Muscle of leg (tissue), 11 donors: ENCODE data around the gene ECD. TPM values are rescaled to one million over a fixed set of nuclear protein-coding genes. Genes with fewer than 3 reads are reported as not detected.
"Not testable (repeated sequence)": the region's sequence is repeated elsewhere in the genome, so short reads cannot be mapped to it uniquely, and the experiment has no call there.

Experiments used
- DNase-seq: peaks from one replicate; pipeline ENCODE4 v3.0.0; 2013
- H3K27ac ChIP-seq: one replicate; pipeline ENCODE4 v1.5.1; 2013; ENCODE audit warnings: mild to moderate bottlenecking, low read length, control low read depth
- H3K27me3 ChIP-seq: one replicate; pipeline ENCODE4 v1.6.1; 2013; ENCODE audit warnings: low read length; ENCODE audit not compliant: control insufficient read depth, insufficient read depth
- H3K36me3 ChIP-seq: one replicate; pipeline ENCODE4 v1.6.1; 2013; ENCODE audit warnings: low read length; ENCODE audit not compliant: control insufficient read depth, insufficient read depth
- H3K4me1 ChIP-seq: one replicate; pipeline ENCODE4 v1.6.1; 2013; ENCODE audit warnings: low read length; ENCODE audit not compliant: control insufficient read depth, insufficient read depth
- H3K4me3 ChIP-seq: one replicate; pipeline ENCODE4 v1.5.1; 2013; ENCODE audit warnings: low read length, control low read depth
- H3K9me3 ChIP-seq: replicated peaks from 2 replicates; pipeline ENCODE4 v1.6.1; 2013; ENCODE audit warnings: low read depth, low read length; ENCODE audit not compliant: control insufficient read depth
- WGBS: methylation state at CpG from one replicate; pipeline ENCODE4 v1.1.5; 2013; ENCODE audit warnings: missing lambda C conversion rate; ENCODE audit not compliant: insufficient coverage; 5-methylcytosine and 5-hydroxymethylcytosine counted together
- polyA plus RNA-seq, 8 donors: library from polyadenylated mRNA; unstranded; fragments of 120-200 nt; gene quantifications; one replicate each; pipeline versions ENCODE4 v1.2.1 to v1.2.3, GENCODE V29; 2013; ENCODE audit warnings: inconsistent platforms in 1 of 8, low replicate concordance in 1 of 8; ENCODE audit not compliant: insufficient read length in 8 of 8, insufficient read depth in 1 of 8
- total RNA-seq: library from RNA; stranded (reverse); fragments of 120-200 nt; gene quantifications from one replicate; pipeline ENCODE4 v1.2.4, GENCODE V29; 2013

The ECD gene
- total and polyA plus RNA-seq, 9 donors = 20.3 to 24.2 (median 21.4) TPM

GRCh38 chr10:73110345-73110849 lies 57.4 kb downstream of the ECD start, which contains the start of gene NUDT13:
Gene NUDT13 (plus strand): TSS chr10:73110455. CDS start chr10:73114366, 3,911 bp downstream.
- WGBS = 0% methylated on average over 5 of the region's 5 CpGs
- peak; percentile 97 for DNase-seq
- Histone ChIP-seq H3K9me3 (peaks cover 2% of the 10 kb centered on the region), H3K4me3 (peak within 1 kb of the TSS; percentile 56), H3K27me3 (no peaks in the 10 kb centered on the region), H3K36me3 (peaks cover 16% of the 10 kb centered on the region), H3K4me1 (no peaks in the 10 kb centered on the region), H3K27ac (peak within 1 kb of the TSS; percentile 92)

GRCh38 chr10:73109248-73109652 lies 58.6 kb downstream of the ECD start:
- not testable (repeated sequence) for H3K27me3 ChIP-seq, H3K27ac ChIP-seq, H3K4me3 ChIP-seq, DNase-seq, H3K4me1 ChIP-seq, H3K9me3 ChIP-seq
- 80% methylated on average over 1 of the region's 4 CpGs for WGBS
- peaks cover 11% of the 10 kb centered on the region for H3K36me3 ChIP-seq

GRCh38 chr10:73106301-73106700 lies 61.5 kb downstream of the ECD start:
- Histone ChIP-seq H3K27me3 (no peaks in the 10 kb centered on the region), H3K4me3 (no peak overlapping the region), H3K9me3 (peaks cover 2% of the 10 kb centered on the region), H3K27ac (no peak overlapping the region), H3K36me3 (peaks cover 15% of the 10 kb centered on the region), H3K4me1 (no peaks in the 10 kb centered on the region)
- DNase-seq = no peak
- WGBS = no CpG with 5 or more reads among the region's 3 CpGs

- no peak overlapping the region for H3K4me3 ChIP-seq
- peak overlapping the region; percentile 23 for H3K27ac ChIP-seq
These were observed 68.7 kb downstream of the ECD start for GRCh38 chr10:73099141-73099540.

GRCh38 chr10:73097305-73097670 lies 70.5 kb downstream of the ECD start:
- Histone ChIP-seq H3K4me3 (peak overlapping the region; percentile 92), H3K36me3 (peaks cover 3% of the 10 kb centered on the region), H3K9me3 (no peaks in the 10 kb centered on the region), H3K4me1 (peaks cover 8% of the 10 kb centered on the region), H3K27ac (peak overlapping the region; percentile 99), H3K27me3 (no peaks in the 10 kb centered on the region)
- 0% methylated on average over 1 of the region's 4 CpGs for WGBS
- DNase-seq = no peak

More at GRCh38 chr10:73099141-73099540, 68.7 kb downstream of the ECD start:
- Histone ChIP-seq H3K9me3 (no peaks in the 10 kb centered on the region), H3K27me3 (no peaks in the 10 kb centered on the region), H3K4me1 (peaks cover 7% of the 10 kb centered on the region), H3K36me3 (peaks cover 7% of the 10 kb centered on the region)
- DNase-seq = no peak
- WGBS = 80% methylated on average over 1 of the region's 1 CpG

- peak; percentile 99 for DNase-seq
- H3K4me1 ChIP-seq = peaks cover 8% of the 10 kb centered on the region
These were observed 71.1 kb downstream of the ECD start, which contains the start of gene P4HA1 for GRCh38 chr10:73096449-73097304. Gene P4HA1 (minus strand): TSS chr10:73096866. CDS start chr10:73074883, 21,983 bp downstream.

GRCh38 chr10:73096041-73096448 lies 71.8 kb downstream of the ECD start:
- H3K36me3 ChIP-seq = peaks cover 5% of the 10 kb centered on the region
- H3K4me3 ChIP-seq = peak overlapping the region; percentile 92
- H3K27me3 ChIP-seq = no peaks in the 10 kb centered on the region
- 0% methylated on average over 29 of the region's 29 CpGs for WGBS
- H3K27ac ChIP-seq = peak overlapping the region; percentile 99
- DNase-seq = peak; percentile 88
- H3K9me3 ChIP-seq = no peaks in the 10 kb centered on the region
- peaks cover 8% of the 10 kb centered on the region for H3K4me1 ChIP-seq

More at GRCh38 chr10:73096449-73097304, 71.1 kb downstream of the ECD start, which contains the start of gene P4HA1:
- Histone ChIP-seq H3K27ac (peak within 1 kb of the TSS; percentile 99), H3K4me3 (peak within 1 kb of the TSS; percentile 92), H3K36me3 (peaks cover 5% of the 10 kb centered on the region), H3K9me3 (no peaks in the 10 kb centered on the region), H3K27me3 (no peaks in the 10 kb centered on the region)
- under 1% methylated on average over 59 of the region's 75 CpGs for WGBS

GRCh38 chr10:73095481-73096021 lies 72.3 kb downstream of the ECD start:
- Histone ChIP-seq H3K4me1 (peaks cover 8% of the 10 kb centered on the region), H3K27ac (peak overlapping the region; percentile 99)
- WGBS = 0% methylated on average over 2 of the region's 14 CpGs

GRCh38 chr10:73094986-73095480 lies 72.8 kb downstream of the ECD start:
- whole genome bisulfite sequencing = no CpG with 5 or more reads among the region's 5 CpGs
- Histone ChIP-seq H3K9me3 (no peaks in the 10 kb centered on the region), H3K27me3 (no peaks in the 10 kb centered on the region), H3K36me3 (peaks cover 6% of the 10 kb centered on the region), H3K27ac (peak overlapping the region; percentile 99), H3K4me1 (peaks cover 8% of the 10 kb centered on the region), H3K4me3 (peak overlapping the region; percentile 92)
- no peak for DNase-seq

More at GRCh38 chr10:73095481-73096021, 72.3 kb downstream of the ECD start:
- Histone ChIP-seq H3K27me3 (no peaks in the 10 kb centered on the region), H3K9me3 (no peaks in the 10 kb centered on the region), H3K36me3 (peaks cover 5% of the 10 kb centered on the region), H3K4me3 (peak overlapping the region; percentile 92)
- peak; percentile 96 for DNase-seq
